Measurements from ENCODE around the gene SEL1L2. TPM values are rescaled to one million over a fixed set of nuclear protein-coding genes. Genes with fewer than 3 reads are reported as not detected.

Gene SEL1L2
- total RNA-seq, 1 experiment from 2014 or later, result not detected

- Histone ChIP-seq H3K4me1 (ENCODE audit: insufficient read depth, low read length, poor library complexity, severe bottlenecking) (no peaks in the 10 kb centered on the region), H3K4me3 (ENCODE audit: low read depth, low read length, poor library complexity, severe bottlenecking) (no peak overlapping the region), H3K27ac (ENCODE audit: low read depth, low read length, poor library complexity, severe bottlenecking) (no peak overlapping the region), H3K36me3 (ENCODE audit: insufficient read depth, low read length, poor library complexity, severe bottlenecking) (no peaks in the 10 kb centered on the region), H3K27me3 (replicated peaks; ENCODE audit: insufficient read depth, low read depth, low read length, poor library complexity) (no peaks in the 10 kb centered on the region), H3K9me3 (ENCODE audit: low read depth, low read length, poor library complexity, severe bottlenecking) (no peaks in the 10 kb centered on the region)
- no peak for DNase-seq (ENCODE audit: low spot score)
- intact Hi-C loops (cut with micrococcal nuclease; ENCODE audit: unreplicated experiment), result no loop called here
- no TSS peak for BruUV-seq (replicated peaks)
- POLR2A ChIA-PET (ENCODE audit: low non-redundant PET), result no interaction called here
- CTCF ChIA-PET, result no interaction called here
- TF ChIP-seq CTCF (conservative IDR thresholded peaks at IDR 0.05; ENCODE audit: low read depth, low read length), result no peak
- TF ChIP-seq EZH2 (IDR thresholded peaks at IDR 0.05; ENCODE audit: borderline replicate concordance, low read depth, low read length, poor library complexity, severe bottlenecking), result no peak
Measured at GRCh38 chr20:13960119-13960518, 30.3 kb downstream of the SEL1L2 start.

GRCh38 chr20:13953227-13953626 is 37.2 kb downstream of the SEL1L2 start:
- ChIA-PET CTCF (no interaction called here), POLR2A (ENCODE audit: low non-redundant PET) (no interaction called here)
- DNase-seq (ENCODE audit: low spot score), result peak; percentile 18
- TF ChIP-seq CTCF (conservative IDR thresholded peaks at IDR 0.05; ENCODE audit: low read depth, low read length) (peak; percentile 50), EZH2 (IDR thresholded peaks at IDR 0.05; ENCODE audit: borderline replicate concordance, low read depth, low read length, poor library complexity, severe bottlenecking) (no peak)
- no TSS peak for BruUV-seq (replicated peaks)
- intact Hi-C loops (cut with micrococcal nuclease; ENCODE audit: unreplicated experiment), result loop anchor here (10.0 kb wide), 1 partner anchor 128 kb away; no protein-coding TSS in a partner anchor
- no peaks in the 10 kb centered on the region for H3K27me3 ChIP-seq (replicated peaks; ENCODE audit: insufficient read depth, low read depth, low read length, poor library complexity)
- H3K4me3 ChIP-seq (ENCODE audit: low read depth, low read length, poor library complexity, severe bottlenecking), result no peak overlapping the region
- H3K27ac ChIP-seq (ENCODE audit: low read depth, low read length, poor library complexity, severe bottlenecking), result no peak overlapping the region
- no peaks in the 10 kb centered on the region for H3K4me1 ChIP-seq (ENCODE audit: insufficient read depth, low read length, poor library complexity, severe bottlenecking)
- H3K36me3 ChIP-seq (ENCODE audit: insufficient read depth, low read length, poor library complexity, severe bottlenecking), result no peaks in the 10 kb centered on the region
- no peaks in the 10 kb centered on the region for H3K9me3 ChIP-seq (ENCODE audit: low read depth, low read length, poor library complexity, severe bottlenecking)

- Histone ChIP-seq H3K9me3 (ENCODE audit: low read depth, low read length, poor library complexity, severe bottlenecking) (no peaks in the 10 kb centered on the region), H3K27me3 (replicated peaks; ENCODE audit: insufficient read depth, low read depth, low read length, poor library complexity) (no peaks in the 10 kb centered on the region), H3K27ac (ENCODE audit: low read depth, low read length, poor library complexity, severe bottlenecking) (no peak overlapping the region), H3K4me3 (ENCODE audit: low read depth, low read length, poor library complexity, severe bottlenecking) (no peak overlapping the region), H3K36me3 (ENCODE audit: insufficient read depth, low read length, poor library complexity, severe bottlenecking) (no peaks in the 10 kb centered on the region), H3K4me1 (ENCODE audit: insufficient read depth, low read length, poor library complexity, severe bottlenecking) (no peaks in the 10 kb centered on the region)
- intact Hi-C loops (cut with micrococcal nuclease; ENCODE audit: unreplicated experiment), result loop anchor here (5.0 kb wide), 1 partner anchor 45 kb away; no protein-coding TSS in a partner anchor
- ChIA-PET CTCF (no interaction called here), POLR2A (ENCODE audit: low non-redundant PET) (interaction anchor here (0.6 kb wide), 1 partner anchor 9 kb away, joined by 3 read pairs; no protein-coding TSS in a partner anchor)
- no TSS peak for BruUV-seq (replicated peaks)
- no peak for DNase-seq (ENCODE audit: low spot score)
- TF ChIP-seq CTCF (conservative IDR thresholded peaks at IDR 0.05; ENCODE audit: low read depth, low read length) (no peak), EZH2 (IDR thresholded peaks at IDR 0.05; ENCODE audit: borderline replicate concordance, low read depth, low read length, poor library complexity, severe bottlenecking) (no peak)
Measured at GRCh38 chr20:13947719-13948118, 42.7 kb downstream of the SEL1L2 start.

Measured in A673 (cell line).